ENCODE measurements around the gene HSPA4L.

DNA sequence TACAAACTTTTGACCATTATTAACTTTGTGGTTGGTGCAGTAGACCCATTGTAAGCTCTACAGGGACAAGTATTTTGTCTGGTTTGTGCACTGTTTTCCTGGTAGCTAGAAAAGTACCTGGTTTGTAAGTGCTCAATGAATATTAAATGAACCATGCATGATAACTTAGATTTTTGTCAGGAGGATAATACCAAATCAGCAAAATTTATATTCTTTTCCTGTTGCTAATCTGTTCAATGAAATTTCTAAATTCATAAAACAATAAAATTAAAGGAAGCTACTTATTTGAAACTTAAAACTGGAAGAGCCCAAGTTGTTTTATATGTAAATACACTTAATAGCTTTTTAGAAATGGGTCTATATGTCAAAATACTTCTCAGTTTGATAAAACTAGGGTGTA is 17.6 kb downstream of the HSPA4L start:
- TF ChIP-seq, protein P1, sequence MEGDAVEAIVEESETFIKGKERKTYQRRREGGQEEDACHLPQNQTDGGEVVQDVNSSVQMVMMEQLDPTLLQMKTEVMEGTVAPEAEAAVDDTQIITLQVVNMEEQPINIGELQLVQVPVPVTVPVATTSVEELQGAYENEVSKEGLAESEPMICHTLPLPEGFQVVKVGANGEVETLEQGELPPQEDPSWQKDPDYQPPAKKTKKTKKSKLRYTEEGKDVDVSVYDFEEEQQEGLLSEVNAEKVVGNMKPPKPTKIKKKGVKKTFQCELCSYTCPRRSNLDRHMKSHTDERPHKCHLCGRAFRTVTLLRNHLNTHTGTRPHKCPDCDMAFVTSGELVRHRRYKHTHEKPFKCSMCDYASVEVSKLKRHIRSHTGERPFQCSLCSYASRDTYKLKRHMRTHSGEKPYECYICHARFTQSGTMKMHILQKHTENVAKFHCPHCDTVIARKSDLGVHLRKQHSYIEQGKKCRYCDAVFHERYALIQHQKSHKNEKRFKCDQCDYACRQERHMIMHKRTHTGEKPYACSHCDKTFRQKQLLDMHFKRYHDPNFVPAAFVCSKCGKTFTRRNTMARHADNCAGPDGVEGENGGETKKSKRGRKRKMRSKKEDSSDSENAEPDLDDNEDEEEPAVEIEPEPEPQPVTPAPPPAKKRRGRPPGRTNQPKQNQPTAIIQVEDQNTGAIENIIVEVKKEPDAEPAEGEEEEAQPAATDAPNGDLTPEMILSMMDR (IDR thresholded peaks at IDR 0.05): no peak
- TF ChIP-seq POLR2A (IDR thresholded peaks at IDR 0.05) (no peak), EP300 (IDR thresholded peaks at IDR 0.05) (no peak)

Data from sigmoid colon (tissue), 4 donors.